GM12801 (cell line): ENCODE data around the gene USP22.

Experiments used
- TF ChIP-seq, protein P1 (sequence below): IDR thresholded peaks from one replicate; pipeline ENCODE4 v1.5.1; 2011; ENCODE audit warnings: control low read depth; ENCODE audit not compliant: insufficient read length; ENCODE audit errors: extremely low read depth

Gene USP22

DNA sequence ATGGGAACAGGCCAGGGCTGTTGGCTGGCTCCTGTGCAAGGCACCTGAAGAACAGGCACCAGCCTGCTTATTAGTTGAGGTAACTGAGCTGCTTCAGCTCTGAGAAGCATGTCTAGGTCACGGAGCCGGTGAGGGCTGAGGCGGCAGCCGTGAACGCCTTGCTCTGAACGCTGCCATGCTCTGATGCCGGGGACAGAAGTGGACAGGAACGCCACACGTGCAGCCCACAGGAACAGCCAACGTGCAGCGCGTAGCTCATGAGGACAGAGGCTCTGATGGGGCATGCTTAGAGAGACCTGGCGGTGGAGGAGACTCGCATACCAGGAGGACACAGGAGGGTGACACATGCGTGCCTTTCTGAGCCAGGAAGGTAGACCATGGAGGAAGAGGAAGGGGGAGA, 25.6 kb downstream of the USP22 start:
- TF ChIP-seq, protein P1, sequence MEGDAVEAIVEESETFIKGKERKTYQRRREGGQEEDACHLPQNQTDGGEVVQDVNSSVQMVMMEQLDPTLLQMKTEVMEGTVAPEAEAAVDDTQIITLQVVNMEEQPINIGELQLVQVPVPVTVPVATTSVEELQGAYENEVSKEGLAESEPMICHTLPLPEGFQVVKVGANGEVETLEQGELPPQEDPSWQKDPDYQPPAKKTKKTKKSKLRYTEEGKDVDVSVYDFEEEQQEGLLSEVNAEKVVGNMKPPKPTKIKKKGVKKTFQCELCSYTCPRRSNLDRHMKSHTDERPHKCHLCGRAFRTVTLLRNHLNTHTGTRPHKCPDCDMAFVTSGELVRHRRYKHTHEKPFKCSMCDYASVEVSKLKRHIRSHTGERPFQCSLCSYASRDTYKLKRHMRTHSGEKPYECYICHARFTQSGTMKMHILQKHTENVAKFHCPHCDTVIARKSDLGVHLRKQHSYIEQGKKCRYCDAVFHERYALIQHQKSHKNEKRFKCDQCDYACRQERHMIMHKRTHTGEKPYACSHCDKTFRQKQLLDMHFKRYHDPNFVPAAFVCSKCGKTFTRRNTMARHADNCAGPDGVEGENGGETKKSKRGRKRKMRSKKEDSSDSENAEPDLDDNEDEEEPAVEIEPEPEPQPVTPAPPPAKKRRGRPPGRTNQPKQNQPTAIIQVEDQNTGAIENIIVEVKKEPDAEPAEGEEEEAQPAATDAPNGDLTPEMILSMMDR: no peak

DNA sequence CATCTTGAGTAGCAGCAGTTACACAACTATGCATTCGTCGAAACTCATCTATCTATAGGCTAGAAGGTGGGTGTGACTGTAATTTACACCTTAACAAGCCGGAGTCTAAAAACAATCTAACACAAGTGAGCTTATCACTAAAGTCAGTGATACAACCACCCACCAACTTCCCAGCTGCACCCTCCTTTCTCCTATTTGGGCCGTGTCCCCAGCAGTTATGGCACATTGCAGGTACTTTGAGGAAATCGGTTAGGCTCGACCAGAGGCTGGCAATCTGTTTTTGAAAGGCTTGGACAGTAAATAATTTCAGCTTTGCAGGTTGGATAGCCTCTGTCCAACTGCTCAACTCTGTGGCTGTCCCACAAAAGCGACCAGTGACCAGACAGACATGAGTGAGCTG, 26.0 kb downstream of the USP22 start:
- TF ChIP-seq, protein P1: no peak

DNA sequence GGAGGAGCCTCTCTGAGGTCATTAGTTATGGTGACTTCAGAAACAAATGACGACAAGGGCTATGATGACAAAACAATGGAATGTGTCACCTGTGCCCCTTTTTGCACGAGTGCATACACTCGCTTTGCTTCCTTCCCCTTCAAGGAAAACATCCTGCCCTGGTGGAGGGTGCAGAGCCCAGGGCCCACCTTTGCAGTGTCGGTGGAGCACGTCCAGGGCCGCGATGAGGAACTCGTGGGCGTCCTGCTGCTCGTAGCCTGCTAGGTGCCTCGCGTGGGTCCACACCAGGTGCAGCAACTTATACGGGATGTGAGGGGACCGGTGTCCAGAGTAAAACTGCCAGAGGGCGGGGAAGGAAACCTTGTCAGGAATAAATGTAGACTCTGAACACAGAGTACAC, 27.2 kb downstream of the USP22 start:
- TF ChIP-seq, protein P1: no peak

DNA sequence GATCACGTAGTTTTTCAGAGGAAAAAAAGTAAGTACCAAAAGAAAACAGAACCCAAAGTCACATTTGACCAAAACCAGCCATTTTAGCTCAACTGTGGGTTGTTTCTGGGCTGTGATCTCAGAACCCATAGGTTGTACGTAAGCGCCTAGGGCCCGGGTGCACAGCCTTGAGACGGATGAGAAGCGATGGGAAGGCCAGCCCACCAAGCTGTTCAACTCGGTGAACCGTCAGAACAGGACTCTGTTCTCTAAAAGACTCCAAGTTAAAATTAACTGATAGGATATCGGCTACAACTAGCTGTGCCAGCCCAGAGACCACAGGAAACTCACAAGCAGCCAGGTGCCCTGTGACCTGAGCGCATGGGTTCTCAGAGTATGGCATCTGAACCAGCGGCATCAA, 28.3 kb downstream of the USP22 start:
- TF ChIP-seq, protein P1: no peak

DNA sequence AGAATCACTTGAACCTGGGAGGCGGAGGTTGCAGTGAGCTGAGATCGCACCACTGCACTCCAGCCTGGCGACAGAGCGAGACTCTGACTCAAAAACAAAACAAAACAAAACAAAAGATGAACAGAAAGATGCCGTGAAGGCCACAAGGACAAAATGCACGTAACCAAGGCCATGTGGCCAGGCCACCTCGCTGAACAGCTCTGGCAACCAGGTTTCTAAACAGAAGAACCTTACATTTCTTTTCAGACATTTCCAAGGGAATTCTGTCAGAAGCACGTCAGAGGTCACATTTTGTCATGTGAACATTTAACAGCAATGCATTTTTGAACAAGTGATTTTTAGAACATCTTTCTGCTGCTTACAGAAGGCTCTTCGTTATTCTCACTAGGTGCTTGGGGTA, 28.8 kb downstream of the USP22 start:
- TF ChIP-seq, protein P1: no peak

DNA sequence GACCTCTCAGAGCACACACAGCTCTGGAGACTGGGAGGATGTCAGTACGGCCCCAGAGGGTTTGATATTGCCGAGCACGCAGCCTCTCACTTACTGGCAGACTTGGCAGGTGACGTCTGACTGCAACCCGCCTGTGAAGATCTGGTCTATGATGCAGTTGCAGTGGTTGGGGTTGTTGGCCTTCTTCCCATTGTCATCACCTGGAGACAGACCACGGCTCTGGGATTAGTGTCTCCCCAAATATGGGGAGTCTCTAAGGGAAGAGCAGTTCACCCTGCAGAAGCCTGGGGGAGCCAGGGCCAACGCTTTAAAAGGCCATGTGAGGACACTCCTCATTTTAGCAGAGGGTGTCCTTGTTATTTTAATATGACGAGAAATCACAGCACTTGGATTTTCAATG, 30.1 kb downstream of the USP22 start:
- TF ChIP-seq, protein P1: no peak

DNA sequence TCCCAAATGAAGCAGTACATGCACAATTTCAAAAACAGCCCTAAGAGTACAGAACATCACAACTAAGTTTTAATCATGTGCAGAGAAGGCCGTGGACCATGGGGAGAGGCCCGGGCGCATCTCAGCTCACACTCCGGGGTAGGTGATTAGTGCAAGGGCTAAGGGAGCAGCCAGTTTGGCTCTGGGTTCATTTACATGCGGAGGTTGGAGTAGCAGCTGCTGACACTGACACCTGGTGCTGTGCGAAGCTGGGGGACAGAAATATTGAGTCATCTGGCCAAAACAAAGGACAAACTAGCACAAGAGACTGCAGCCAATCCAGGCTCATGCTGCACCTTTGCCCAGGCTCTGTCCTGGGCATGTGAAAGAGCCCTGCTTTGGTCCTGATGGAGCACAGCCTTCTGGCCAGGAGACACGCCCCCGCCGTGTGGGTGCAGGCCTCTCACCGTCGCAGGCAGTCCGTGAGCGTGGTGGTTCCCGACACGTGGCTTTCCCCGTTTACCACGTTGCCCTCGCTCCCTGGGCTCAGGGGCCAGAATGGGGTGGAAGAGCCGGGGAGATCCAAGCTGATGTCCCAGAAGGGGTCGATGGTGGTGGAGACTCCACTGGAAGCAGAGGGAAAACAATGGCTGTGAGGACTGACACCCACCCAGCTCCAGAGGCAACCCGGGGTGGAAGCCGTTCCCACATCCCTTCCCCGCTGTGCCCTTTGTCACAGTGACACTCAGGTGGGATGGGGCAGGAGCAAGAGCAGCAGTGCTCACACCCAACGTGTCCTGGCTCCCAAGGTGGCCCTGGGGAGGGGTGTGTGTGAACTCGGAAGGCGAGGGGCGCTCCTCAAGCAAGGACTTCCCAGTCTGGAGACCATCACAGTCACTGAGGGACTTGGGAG, 31.9 kb downstream of the USP22 start:
- TF ChIP-seq, protein P1: no peak
